KG1 (cell line): ENCODE measurements around the gene PPM1M.
"Not testable (repeated sequence)": the region's sequence is repeated elsewhere in the genome, so short reads cannot be mapped to it uniquely, and the experiment has no call there.

ENCODE experiments used
- DNase-seq: peaks from one replicate; lab custom pipeline; 2025; lab: John Stamatoyannopoulos, UW

PPM1M gene

GRCh38 chr3:52277071-52277964 is 31.8 kb downstream of the PPM1M start:
- peak; percentile 34 for DNase-seq

- DNase-seq: no peak
These were observed 32.5 kb downstream of the PPM1M start for GRCh38 chr3:52277972-52278509.

GRCh38 chr3:52278510-52279069 is 33.0 kb downstream of the PPM1M start, which contains the start of gene WDR82:
TSS of gene WDR82 (minus strand) at chr3:52278649. CDS start at chr3:52278361, 288 bp downstream.
- DNase-seq: peak; percentile 87

- DNase-seq: no peak
These were observed 34.0 kb downstream of the PPM1M start for GRCh38 chr3:52279596-52279995.

GRCh38 chr3:52280050-52280461 is 34.5 kb downstream of the PPM1M start:
- no peak for DNase-seq

- DNase-seq: peak; percentile 43
These were observed 36.6 kb downstream of the PPM1M start for GRCh38 chr3:52281981-52282801.

- DNase-seq: no peak
These were observed 37.7 kb downstream of the PPM1M start for GRCh38 chr3:52283306-52283705.

- not testable (repeated sequence) for DNase-seq
These were observed 38.5 kb downstream of the PPM1M start for GRCh38 chr3:52284051-52284450.

GRCh38 chr3:52286777-52287110 is 41.2 kb downstream of the PPM1M start:
- no peak for DNase-seq

- no peak for DNase-seq
These were observed 43.1 kb downstream of the PPM1M start for GRCh38 chr3:52288674-52289073.

GRCh38 chr3:52289338-52289746 is 43.8 kb downstream of the PPM1M start:
- DNase-seq: no peak

GRCh38 chr3:52289747-52290595 is 44.4 kb downstream of the PPM1M start:
- DNase-seq: no peak

GRCh38 chr3:52290596-52291507 is 45.3 kb downstream of the PPM1M start:
- DNase-seq: no peak

GRCh38 chr3:52291508-52292181 is 46.1 kb downstream of the PPM1M start:
- DNase-seq: no peak

GRCh38 chr3:52292247-52293065 is 46.9 kb downstream of the PPM1M start:
- DNase-seq: no peak

GRCh38 chr3:52293491-52294319 is 48.1 kb downstream of the PPM1M start:
- no peak for DNase-seq

- no peak for DNase-seq
These were observed 49.0 kb downstream of the PPM1M start for GRCh38 chr3:52294320-52295150.
